ENCODE data around the gene HS2ST1. TPM values are rescaled to one million over a fixed set of nuclear protein-coding genes. Genes with fewer than 3 reads are reported as not detected.
A peak's percentile ranks its signal among the peaks of the same experiment; 100 is the strongest.

HS2ST1 gene
- total RNA-seq, 2 donors from 2014 or later, result 21.3 to 23.5 TPM

DNA sequence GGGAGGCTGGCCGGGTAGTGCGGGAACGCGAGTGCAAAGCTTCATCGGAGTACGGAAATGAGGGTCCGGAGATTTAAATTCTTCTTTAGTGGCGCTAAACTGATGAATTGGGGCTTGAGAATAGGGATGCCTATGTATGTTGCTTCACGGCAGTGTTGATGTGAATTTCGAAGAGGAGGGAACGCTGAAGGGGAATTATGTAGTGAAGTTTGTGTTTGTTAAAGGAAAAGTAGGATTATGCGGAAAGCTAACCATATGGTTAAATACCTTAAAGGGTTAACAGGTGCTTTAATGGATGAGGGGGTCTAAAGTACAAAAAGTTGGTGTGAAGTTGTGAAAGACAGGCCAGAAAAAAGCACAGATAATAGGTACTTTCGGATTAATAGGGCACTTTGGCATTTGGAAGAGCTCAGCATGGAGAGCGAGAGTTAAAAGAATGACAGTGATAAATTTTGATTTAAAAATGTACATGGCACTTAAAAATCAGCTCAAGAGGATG, 1.4 kb downstream of the HS2ST1 start:
- intact Hi-C loops (cut with DNase I), result no loop called here
- TF ChIP-seq, protein P1, sequence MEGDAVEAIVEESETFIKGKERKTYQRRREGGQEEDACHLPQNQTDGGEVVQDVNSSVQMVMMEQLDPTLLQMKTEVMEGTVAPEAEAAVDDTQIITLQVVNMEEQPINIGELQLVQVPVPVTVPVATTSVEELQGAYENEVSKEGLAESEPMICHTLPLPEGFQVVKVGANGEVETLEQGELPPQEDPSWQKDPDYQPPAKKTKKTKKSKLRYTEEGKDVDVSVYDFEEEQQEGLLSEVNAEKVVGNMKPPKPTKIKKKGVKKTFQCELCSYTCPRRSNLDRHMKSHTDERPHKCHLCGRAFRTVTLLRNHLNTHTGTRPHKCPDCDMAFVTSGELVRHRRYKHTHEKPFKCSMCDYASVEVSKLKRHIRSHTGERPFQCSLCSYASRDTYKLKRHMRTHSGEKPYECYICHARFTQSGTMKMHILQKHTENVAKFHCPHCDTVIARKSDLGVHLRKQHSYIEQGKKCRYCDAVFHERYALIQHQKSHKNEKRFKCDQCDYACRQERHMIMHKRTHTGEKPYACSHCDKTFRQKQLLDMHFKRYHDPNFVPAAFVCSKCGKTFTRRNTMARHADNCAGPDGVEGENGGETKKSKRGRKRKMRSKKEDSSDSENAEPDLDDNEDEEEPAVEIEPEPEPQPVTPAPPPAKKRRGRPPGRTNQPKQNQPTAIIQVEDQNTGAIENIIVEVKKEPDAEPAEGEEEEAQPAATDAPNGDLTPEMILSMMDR (IDR thresholded peaks at IDR 0.05), result no peak
- Histone ChIP-seq H3K4me1 (no peaks in the 10 kb centered on the region), H3K27ac (peak overlapping the region; percentile 45), H3K4me3 (peak overlapping the region; percentile 55), H3K36me3 (no peaks in the 10 kb centered on the region), H3K9ac (ENCODE audit: low read depth in 2 of 2, low read length in 2 of 2) (peak overlapping the region; percentile 80 to 96), H3K9me3 (no peaks in the 10 kb centered on the region), H3K27me3 (no peaks in the 10 kb centered on the region)
- no peak for DNase-seq

DNA sequence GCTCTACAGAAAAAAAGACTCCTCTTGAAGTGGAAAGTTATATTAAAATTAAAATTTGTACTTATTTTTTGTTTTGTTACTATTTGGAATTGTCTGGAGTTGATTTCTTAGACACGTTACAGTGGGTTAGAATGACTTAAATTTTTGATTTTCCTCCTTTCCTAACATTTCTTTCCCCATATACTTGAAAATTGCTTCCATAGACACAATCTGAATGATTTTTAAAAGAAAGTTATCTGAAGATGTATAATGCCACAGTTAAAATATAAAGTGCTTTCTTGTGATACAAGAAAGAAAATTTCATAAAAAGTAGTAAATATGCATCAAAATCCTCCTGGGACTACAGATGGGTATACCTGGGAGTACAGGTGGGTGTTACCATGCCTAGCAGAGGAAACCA, 2.3 kb downstream of the HS2ST1 start:
- H3K9ac ChIP-seq (ENCODE audit: low read depth in 2 of 2, low read length in 2 of 2), result no peak overlapping the region
- intact Hi-C loops (cut with DNase I), result no loop called here
- no peak for DNase-seq
- H3K27me3 ChIP-seq, result no peaks in the 10 kb centered on the region
- no peaks in the 10 kb centered on the region for H3K4me1 ChIP-seq
- no peaks in the 10 kb centered on the region for H3K9me3 ChIP-seq
- H3K27ac ChIP-seq, result no peak overlapping the region
- no peaks in the 10 kb centered on the region for H3K36me3 ChIP-seq
- H3K4me3 ChIP-seq, result no peak overlapping the region
- TF ChIP-seq, protein P1 (IDR thresholded peaks at IDR 0.05), result no peak

DNA sequence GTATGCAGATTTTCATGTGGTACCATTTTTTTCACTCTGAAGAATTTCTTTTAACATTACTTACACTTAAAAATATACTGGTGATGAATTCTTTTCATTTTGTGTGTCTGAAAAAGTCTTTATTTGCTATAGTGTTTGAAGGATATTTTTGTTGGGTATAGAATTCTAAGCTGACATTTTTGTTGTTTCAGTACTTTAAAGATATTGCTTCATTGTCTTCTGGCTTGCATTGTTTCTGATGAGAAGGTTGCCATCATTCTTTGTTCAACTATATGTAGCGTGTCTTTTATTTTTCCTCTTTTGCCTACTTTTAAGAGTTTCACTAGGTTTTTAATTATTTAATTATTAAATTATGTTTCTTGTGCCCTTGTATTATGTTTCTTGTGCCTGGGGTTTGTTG, 8.0 kb downstream of the HS2ST1 start:
- Histone ChIP-seq H3K36me3 (no peaks in the 10 kb centered on the region), H3K27me3 (no peaks in the 10 kb centered on the region), H3K9ac (ENCODE audit: low read depth in 2 of 2, low read length in 2 of 2) (no peak overlapping the region), H3K27ac (no peak overlapping the region), H3K9me3 (no peaks in the 10 kb centered on the region), H3K4me1 (peaks cover 6% of the 10 kb centered on the region), H3K4me3 (no peak overlapping the region)
- intact Hi-C loops (cut with DNase I), result no loop called here
- DNase-seq, result no peak
- TF ChIP-seq, protein P1 (IDR thresholded peaks at IDR 0.05), result no peak

DNA sequence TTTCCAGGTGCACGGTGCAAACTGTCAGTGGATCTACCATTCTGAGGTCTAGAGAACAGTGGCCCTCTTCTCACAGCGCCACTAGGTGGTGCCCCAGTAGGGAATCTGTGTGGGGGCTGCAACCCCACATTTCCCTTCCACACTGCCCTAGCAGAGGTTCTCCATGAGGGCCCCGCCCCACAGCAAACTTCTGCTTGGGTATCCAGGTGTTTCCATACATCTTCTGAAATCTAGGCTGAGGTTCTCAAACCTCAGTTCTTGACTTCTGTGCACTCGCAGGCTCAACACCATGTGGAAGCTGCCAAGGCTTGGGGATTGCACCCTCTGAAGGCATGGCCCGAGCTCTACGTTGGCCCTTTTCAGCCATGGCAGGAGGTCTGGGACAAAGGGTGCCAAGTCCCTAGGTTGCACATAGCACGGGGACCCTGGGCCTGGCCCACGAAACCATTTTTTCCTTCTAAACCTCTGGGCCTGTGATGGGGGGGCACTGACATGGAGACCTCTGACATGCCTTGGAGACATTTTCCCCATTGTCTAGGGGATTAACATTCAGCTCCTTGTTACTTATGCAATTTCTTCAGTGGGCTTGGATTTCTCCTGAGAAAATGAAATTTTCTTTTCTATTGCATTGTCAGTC, 10.0 kb downstream of the HS2ST1 start:
- H3K36me3 ChIP-seq, result no peaks in the 10 kb centered on the region
- H3K27ac ChIP-seq, result no peak overlapping the region
- peaks cover 10% of the 10 kb centered on the region for H3K4me1 ChIP-seq
- DNase-seq, result no peak
- no peak overlapping the region for H3K4me3 ChIP-seq
- intact Hi-C loops (cut with DNase I), result no loop called here
- no peaks in the 10 kb centered on the region for H3K9me3 ChIP-seq
- H3K27me3 ChIP-seq, result no peaks in the 10 kb centered on the region
- no peak overlapping the region for H3K9ac ChIP-seq (ENCODE audit: low read depth in 2 of 2, low read length in 2 of 2)
- TF ChIP-seq, protein P1 (IDR thresholded peaks at IDR 0.05), result no peak

DNA sequence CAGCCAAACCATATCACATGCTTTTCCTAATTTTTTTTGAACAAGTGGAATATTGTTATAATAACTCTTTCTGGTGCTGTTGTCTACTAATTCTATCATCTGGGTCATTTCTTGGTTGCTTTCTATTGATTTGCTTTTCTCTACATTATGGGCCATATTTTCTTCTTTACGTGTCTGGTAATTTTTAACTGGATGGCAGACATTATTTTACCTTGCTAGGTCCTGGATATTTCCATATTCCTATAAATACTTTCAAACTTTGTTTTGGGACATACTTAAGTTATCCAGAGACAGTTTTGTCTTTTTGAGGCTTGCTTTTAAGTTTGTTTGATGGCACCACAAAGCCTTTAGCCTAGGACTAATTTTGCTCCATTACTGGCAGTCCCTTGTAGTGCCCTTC, 11.3 kb downstream of the HS2ST1 start:
- no peaks in the 10 kb centered on the region for H3K36me3 ChIP-seq
- no peak overlapping the region for H3K9ac ChIP-seq (ENCODE audit: low read depth in 2 of 2, low read length in 2 of 2)
- no peaks in the 10 kb centered on the region for H3K27me3 ChIP-seq
- TF ChIP-seq, protein P1 (IDR thresholded peaks at IDR 0.05), result no peak
- H3K27ac ChIP-seq, result no peak overlapping the region
- H3K4me1 ChIP-seq, result peaks cover 10% of the 10 kb centered on the region
- intact Hi-C loops (cut with DNase I), result no loop called here
- no peak overlapping the region for H3K4me3 ChIP-seq
- H3K9me3 ChIP-seq, result no peaks in the 10 kb centered on the region
- DNase-seq, result no peak
